HG03064 (cell line): ENCODE measurements around the gene DYSF.

Source experiments
- ATAC-seq: cut with Tn5 transposase; IDR thresholded peaks from one replicate; pipeline ENCODE4 v1.9.1; 2021; ENCODE audit warnings: low read depth; ENCODE audit not compliant: unreplicated experiment

The DYSF gene

DNA sequence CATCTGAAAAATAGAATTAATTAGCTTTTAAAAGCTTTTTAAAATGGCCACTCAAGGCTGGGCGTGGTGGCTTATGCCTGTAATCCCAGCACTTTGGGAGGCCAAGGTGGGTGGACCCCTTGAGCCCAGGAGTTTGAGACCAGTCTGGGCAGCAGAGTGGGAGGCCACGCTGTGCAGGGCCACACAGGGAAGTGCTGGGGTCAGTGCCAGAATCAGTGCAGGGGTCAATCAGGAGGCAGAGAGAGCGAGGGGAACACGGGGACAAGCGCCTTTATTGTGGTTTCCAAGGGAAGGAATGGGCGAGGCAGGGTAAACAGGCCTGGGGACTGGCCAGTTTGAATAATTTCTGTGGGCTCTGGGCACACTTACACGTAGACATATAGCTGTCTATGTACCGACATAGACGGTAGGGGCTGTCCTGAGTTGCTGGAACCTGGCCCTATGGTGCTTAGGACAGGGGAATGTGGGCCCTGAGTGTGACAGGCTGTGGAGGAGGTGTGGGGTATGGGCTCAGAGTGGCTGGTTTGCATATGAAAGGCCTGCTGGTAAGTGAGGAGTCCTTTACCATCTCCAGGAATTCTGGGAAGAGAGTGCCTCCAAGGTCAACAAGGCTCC is 42.9 kb downstream of the DYSF start:
- no peak for ATAC-seq

DNA sequence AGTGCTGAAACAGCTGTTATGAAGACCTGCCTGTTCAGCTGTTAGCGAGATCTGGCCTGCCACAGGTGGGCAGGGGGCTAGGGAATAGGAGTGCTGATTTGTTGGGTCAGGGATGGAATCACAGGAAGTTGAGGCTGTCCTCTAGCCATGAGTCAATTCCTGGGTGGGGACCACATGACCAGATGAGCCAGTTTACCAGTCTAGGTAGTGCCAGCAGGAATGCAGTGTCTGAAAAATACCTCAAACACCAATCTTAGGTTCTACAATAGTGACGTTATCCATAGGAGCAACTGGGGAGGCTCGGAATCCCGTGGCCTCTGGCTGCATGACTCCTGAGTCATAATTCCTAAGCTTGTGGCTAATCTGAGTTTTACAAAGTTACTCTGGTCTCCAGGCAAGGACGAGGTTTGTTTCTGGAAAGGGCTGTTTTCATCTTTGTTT is 44.9 kb downstream of the DYSF start:
- ATAC-seq, result no peak

DNA sequence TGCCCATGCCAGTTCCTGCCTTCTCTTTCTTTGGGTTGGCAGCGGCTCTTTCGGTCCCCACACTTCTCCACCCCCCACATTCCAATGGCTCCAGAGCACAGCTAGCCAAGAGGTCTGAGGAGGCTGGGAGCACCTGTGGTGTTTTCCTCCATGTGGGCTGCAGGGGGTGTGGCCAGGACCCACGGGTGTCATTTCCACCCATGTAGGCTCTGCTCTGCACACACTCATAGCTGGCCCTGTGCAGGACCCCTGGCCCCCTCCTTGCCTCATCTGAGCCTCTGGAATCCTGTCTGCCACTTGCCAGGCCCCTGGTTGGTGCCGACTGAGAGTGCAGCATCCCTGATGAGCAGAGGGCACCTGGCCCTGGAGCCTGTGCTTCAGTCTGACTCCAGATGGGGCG is 46.3 kb downstream of the DYSF start:
- no peak for ATAC-seq

DNA sequence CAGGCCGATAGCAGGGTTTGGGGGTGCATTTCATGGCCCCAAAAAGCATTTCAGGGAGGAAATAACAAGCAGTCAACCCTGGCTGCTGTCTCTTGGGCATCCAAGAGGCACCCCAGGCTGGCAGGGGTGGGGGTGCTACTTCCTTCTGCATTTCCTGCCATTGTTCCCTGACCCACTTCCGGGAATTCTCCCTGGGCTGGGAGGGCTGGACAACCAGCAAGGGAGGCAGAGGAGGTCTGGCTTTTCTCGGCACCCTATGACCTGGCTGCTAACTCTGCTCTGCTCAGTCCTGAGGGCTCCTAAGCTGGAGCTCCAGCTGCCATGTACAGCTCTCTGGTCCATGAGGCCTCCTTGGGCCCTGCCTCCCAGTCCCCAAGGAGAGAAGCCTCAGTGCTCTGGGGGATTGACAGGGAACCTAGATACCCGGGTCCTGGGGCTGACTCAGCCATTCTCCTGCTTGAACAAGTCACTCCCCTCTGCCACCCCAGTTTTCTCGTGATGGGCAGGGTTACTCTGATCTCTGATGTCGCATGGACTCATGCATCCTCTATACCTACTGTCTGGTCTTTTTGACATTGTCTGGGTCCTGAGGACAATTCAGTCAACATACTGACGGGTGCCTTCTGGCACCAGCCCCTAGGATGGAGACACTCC is 47.2 kb downstream of the DYSF start:
- no peak for ATAC-seq

DNA sequence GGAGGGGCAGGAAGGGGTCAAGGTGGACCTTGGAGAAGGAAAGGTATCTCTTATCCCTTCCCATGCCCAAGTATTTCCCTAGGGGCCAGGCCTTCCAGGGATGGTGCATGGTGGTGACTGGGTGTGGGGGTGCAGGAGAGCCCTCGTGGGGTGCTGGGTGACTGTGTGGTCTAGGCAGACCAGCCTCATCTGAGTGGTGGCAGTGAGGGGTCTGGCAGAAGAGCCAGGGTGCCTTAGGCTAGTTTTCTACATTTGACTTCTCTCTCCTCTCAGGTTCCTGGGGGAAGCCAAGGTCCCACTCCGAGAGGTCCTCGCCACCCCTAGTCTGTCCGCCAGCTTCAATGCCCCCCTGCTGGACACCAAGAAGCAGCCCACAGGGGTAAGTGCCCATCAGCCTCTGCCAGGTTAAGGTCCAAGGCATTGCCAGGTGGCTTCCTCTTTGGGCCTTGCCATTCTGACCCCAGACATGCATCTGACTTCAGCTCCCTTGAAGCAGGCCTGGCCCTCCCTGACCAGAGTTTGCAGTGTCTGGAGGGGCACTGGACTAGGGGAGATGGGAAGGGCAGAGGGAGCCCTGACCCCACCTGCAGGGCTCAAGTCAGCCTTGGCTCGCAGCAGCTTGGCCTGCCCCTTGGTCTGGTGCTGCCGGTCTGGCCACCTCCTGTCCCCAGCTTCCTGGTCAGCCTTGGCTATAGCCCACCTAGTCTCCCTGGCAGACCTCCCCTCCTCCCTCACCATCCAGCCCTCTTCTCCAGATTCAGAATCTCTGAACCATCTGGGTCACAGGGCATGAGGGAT is 49.8 kb downstream of the DYSF start:
- ATAC-seq, result no peak

DNA sequence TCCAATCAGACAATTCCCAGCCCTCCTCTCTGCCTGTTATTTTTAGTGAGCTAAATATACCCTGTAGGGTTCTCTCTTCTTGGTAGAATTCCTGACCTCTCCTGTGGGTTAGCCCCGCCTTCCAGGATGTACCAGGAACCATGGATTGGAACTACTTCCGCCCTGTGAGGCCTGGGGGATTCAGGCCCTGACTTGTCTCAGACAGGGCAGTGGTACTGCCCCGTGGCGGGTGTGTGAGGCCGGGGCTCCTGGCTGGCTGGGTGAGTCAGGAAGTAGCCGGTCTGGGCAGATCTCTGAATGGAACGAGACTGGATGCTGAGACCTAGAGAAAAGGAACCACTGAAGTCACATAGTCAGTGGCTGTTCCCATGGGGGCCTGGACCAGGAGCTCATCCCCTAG is 50.5 kb downstream of the DYSF start:
- ATAC-seq, result no peak

DNA sequence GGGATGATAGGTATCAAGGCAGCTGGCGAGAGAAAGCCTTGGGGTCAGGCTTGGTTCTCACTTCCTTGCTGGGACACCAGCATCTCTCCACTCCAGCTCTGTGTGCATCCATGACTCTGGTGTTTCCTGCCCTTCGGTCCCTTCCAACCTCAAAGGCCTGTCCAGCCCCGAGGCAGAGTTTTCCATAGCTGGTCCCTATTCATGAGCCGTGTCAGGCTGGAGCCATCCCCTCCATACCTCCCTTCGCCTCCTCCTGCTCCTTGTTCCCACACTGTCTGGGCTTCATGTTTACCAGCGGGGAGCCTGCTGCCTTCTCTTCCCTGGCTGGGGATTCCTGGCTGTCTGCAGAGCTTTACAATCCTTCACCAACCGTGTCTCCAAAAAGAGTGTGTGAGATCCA is 51.2 kb downstream of the DYSF start:
- ATAC-seq, result no peak

DNA sequence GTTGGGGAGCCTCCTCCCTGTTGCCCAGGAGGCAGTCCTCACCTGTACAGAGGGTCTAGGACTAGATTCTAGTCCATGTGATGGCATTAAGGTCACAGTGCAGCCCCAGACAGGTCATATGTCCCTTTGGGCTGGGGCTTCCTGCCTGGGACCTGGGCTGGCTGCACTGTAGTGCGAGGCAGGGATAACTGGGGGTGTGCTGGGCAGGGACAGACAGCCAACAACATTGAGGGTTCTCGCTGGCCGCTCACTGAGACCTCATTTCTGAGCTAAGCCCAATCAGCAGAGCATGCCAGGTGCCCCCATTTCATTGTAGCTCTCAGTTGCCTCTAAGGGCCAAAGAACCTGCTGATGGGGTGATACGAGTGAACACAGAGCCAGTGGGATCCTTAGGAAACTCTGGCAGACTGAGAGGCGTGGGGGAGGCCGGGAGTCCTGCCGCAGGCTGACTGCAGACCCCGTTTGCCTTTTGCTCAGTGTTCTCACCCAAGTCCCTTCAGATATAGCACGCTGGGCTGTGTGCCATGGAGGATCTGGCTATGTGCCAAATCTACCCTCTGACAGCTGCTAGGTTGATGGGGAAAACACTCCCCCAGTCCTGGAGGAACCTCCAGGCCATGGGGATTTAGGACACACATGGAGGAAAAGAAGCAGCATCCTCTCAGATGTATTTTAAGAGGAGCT is 51.9 kb downstream of the DYSF start:
- no peak for ATAC-seq

DNA sequence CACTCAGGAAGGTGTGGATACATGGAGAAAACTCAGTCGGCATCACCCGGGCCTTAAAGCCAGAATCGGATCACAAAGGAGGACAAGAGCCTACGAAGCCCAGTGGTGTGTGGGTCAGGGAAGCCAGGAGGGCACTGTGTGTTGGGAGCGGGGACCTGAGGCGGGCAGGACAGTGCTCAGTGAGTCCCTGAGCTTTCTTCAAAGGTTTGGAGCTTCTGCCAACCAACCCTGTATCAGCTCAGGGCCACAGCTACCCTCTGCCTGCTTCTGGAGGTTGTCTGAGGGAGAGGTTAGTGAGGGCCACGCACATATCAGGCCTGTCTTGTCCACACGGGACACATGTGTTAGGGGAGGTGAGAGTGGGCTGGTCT is 52.4 kb downstream of the DYSF start:
- ATAC-seq, result no peak

DNA sequence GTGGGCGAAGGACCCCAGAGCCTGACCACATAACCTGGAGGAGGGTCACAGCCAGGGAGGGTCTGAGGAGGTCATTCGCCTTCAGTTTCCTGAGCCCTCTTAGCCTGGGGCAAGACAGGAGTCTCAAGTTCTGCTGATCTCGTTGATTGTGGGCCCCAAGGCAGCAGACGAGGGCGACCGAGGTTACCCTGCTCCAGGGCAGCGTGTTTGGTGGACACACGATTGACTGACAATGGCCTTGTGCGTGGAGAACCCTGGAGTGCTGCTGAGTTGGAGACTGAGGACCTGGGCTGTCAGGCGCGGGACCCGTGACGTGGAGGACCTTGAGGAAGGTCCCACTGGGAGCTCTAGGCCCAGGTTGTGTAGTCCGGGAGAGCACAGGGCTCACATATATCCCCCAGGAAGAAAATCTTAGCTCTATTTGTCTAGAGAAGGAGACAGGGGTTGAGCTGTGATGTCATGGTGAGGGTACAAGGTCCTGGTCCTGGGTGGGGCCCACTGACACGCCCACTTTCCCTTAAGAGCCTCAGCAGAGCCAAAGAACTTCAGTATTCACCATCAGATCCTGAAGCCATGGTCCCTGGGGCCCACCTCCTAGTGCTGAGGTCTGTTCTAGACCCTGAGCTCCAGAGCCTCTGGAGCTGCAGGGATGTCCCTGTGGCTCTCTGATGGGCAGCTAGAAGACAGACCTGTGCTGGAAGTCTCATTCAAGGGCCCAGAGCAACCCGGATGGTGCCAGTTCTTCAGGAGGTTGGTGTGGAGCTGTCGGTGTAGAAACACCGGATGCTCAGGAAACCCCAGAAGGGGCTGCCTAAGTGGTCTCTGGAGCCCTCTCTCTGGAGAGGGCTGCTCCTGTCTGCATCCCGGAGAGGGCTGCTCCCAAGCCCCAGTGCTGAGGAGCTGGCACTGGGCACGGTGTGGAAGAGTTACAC is 53.1 kb downstream of the DYSF start:
- ATAC-seq, result no peak

DNA sequence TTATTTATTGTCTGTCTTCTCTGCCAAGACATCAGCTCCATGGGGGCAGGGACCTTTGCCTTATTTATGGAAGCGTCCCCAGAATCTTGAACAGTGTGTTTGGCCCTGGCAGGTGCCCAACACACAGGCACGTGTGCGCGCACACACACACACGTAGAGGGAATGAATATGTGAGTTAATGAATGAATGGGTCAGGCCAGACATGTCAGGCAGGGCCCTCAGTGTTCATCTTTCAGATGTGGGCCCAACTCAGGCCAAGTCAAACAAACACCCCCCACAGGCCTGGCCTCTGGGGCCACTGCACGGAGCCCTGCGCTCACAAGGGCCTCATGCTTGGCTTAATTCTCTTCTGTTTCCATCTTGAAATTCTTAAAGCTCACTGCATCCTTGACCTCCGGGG is 54.1 kb downstream of the DYSF start:
- ATAC-seq, result no peak

DNA sequence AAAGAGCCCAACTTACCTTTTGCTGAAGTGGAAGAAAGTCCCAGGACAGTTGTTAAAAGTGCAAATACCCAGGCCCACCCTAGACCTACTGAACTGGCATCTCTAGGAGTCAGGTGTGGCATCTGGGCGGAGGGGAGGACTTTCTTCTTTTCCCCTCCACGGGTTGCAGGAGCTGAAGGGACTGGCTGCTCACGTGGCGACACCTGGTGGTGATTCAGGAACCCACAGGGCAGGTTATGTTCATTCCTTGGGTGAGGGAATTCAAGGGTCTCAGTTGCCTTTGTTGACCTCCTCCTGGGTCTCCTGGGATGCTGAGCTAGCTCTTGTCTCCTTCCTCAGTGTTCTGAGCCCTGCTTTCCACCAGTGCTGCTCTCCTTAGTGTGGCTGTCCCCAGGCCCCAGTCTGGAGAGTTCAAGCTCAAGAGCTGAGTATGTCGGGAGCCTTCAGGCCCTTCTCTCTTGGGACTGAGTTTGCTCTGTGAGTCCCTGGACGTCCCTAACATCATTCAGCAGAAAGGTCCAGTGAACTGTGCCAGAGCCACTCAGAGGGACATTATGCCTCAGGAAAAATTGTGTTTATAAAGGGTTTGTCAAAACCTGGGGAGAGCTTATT is 56.9 kb downstream of the DYSF start:
- ATAC-seq, result no peak

DNA sequence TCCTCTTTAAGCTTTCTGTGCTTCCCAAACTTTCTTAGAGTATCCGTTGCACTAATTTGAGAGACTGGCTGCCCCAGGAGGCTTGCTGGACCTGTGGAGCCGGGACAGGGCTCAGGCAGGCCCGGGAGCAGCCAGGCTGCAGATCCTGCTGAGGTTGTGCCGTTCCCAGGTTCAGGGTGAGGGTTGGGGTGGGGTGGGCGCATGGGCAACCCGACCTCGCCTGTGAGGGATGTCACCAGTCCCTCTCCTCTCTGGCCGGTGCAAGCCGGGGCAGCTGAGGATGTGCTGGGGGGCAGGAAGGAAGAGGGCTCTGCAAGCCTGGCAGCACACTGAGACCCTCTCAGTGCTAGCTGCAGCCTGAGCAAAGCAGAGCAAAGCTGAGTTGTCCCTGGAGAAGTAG is 57.6 kb downstream of the DYSF start:
- no peak for ATAC-seq

DNA sequence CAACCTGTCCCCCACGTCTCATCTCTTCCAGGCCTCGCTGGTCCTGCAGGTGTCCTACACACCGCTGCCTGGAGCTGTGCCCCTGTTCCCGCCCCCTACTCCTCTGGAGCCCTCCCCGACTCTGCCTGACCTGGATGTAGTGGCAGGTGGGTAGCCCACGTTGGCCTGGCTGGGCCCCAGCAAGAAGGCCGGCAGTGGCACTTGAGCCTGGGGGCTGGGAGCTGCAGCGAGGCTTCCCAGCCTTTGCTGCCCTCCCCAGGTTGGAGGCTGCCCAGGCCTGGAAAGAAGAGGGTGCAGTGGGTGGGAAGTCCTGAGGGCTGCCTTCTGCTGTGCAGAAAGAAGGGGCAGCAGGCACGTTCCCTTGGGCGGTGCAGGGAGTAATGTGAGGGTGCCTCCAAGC is 58.4 kb downstream of the DYSF start:
- no peak for ATAC-seq

DNA sequence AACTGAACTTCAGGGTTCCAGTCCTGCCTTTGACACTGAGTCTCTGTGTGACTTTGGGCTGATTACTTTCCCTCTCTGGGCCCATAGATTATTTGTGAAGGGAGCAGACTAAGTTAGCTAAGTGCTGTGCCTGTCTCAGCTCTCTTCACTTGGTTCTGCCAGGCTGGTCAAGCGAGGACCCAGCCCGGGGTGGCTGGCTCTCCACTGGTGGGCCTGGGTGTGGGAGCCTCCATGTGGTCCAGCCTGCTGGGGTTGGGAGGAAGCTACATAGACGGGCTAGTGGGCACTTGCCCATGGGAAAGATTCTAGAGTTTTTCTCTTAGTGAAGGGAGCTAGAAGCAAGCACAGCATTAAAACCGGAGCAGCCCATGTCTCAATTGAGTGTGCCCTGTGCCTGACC is 59.0 kb downstream of the DYSF start:
- ATAC-seq, result no peak

DNA sequence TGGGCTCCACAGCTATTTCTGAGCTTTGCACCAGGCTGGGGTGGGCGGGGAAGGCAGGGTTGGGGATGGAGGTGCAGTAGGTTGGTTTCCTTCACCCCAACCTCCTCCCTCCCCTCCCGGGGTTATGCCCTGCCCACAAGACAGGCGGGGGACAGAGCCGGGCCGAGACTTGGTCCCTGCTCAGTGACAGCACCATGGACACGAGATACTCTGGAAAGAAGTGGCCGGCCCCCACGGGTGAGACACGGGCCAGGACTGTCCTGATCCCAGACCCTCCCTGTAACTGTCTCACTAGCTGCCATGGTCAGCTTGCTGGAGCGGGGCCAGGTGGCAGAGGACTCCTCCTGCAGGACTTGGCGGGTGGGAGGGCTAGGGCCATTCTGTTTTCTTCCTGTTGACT is 59.7 kb downstream of the DYSF start:
- ATAC-seq, result no peak

DNA sequence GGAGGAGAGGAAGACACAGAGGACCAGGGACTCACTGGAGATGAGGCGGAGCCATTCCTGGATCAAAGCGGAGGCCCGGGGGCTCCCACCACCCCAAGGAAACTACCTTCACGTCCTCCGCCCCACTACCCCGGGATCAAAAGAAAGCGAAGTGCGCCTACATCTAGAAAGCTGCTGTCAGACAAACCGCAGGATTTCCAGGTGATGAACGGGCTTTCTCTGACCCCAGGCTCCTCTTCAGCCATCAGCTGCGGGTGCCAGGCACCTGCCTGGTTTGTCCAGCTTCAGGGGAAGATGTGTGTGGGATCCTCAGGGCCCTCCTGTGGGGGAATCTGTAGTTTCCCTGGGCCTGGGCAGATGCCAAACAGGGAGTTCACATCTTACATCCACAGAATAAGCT is 60.4 kb downstream of the DYSF start:
- no peak for ATAC-seq

DNA sequence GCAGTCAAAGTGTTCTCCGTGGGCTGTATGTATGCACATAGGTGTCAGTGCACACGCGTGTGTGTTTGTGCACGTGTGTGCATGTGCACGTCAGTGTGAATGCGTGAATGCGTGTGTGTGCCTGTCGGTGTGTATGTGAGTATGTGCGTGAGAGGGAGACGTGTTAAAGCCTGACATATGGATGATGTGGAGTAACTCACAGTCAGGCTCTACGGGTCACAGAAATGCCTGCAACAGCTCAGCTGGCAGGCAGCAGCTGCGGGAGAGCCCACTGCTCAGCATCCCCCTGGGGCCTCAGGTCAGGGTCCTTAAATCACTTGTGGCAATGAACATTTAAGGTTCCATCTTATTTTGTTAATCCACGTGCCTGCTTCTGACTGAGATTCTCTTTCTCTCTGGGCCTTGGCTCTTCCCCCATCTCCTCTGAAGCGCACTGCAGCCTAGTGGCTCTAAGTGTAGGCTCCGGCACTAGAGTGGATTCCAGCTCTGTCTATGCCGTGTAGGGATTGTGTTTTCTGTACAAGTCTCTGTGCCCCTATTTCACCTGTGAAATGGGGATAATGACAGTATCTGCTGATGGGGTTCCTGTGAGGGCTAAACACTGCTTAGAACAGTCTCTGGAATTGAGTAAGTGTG is 63.0 kb downstream of the DYSF start:
- no peak for ATAC-seq

DNA sequence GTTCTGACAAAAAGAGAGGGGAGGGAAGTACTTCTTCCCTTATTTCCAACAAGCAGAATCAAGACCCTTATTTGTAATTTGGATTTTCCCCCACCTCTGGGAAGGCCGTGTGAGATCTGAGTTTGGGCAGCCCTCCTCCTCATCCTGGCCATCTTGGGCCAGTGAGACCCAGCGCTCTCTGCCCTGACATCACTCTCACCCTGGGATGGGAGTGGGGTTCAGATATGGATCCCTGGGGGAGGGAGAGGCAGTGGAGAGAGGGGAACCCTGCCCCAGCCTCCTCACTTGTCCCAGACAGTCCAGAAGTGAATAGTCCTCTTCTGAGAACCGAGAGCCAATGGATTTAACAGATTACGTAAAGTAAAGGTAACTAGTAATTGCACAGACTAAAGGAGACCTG is 64.5 kb downstream of the DYSF start:
- no peak for ATAC-seq
